Smooth muscle cell (in vitro differentiated cells): ENCODE measurements around the gene MRPL58. TPM values are rescaled to one million over a fixed set of nuclear protein-coding genes. Genes with fewer than 3 reads are reported as not detected.
"Not testable (repeated sequence)": the region's sequence is repeated elsewhere in the genome, so short reads cannot be mapped to it uniquely, and the experiment has no call there.

ENCODE experiments used
- DNase-seq: peaks from one replicate; lab custom pipeline; 2025; ENCODE audit not compliant: unreplicated experiment; lab: John Stamatoyannopoulos, UW
- H2AFZ ChIP-seq: fragments of 200-600 bp; sonication (generic); 2 replicates; pipeline ENCODE4 v1.6.0; 2016; ENCODE audit warnings: antibody characterized with exemption, low read depth, mild to moderate bottlenecking
- H3F3A ChIP-seq: fragments of 200-600 bp; sonication (generic); 2 replicates; pipeline ENCODE4 v1.6.0; 2017; ENCODE audit warnings: antibody characterized with exemption, low read depth
- H3K27ac ChIP-seq: fragments of 200-600 bp; sonication (generic); 2 replicates; pipeline ENCODE4 v1.5.1; 2016; ENCODE audit warnings: low read depth, mild to moderate bottlenecking
- H3K27me3 ChIP-seq: fragments of 200-600 bp; sonication (generic); 2 replicates; pipeline ENCODE4 v1.6.1; 2016; ENCODE audit warnings: low read depth, mild to moderate bottlenecking
- H3K36me3 ChIP-seq: fragments of 200-600 bp; sonication (generic); 2 replicates; pipeline ENCODE4 v1.5.1; 2016; ENCODE audit warnings: low read depth
- H3K4me1 ChIP-seq: fragments of 200-600 bp; sonication (generic); 2 replicates; pipeline ENCODE4 v1.5.1; 2016; ENCODE audit warnings: low read depth
- H3K4me2 ChIP-seq: fragments of 200-600 bp; sonication (generic); 2 replicates; pipeline ENCODE4 v1.6.0; 2016; ENCODE audit warnings: mild to moderate bottlenecking
- H3K4me3 ChIP-seq: fragments of 200-600 bp; sonication (generic); 2 replicates; pipeline ENCODE4 v1.5.1; 2016; ENCODE audit warnings: mild to moderate bottlenecking
- H3K79me2 ChIP-seq: fragments of 200-600 bp; sonication (generic); 2 replicates; pipeline ENCODE4 v1.6.0; 2016; ENCODE audit warnings: low read depth, mild to moderate bottlenecking
- H3K9ac ChIP-seq: fragments of 200-600 bp; sonication (generic); 2 replicates; pipeline ENCODE4 v1.6.0; 2016; ENCODE audit warnings: low read depth
- H3K9me3 ChIP-seq: fragments of 200-600 bp; sonication (generic); replicated peaks from 2 replicates; pipeline ENCODE4 v1.5.1; 2016; ENCODE audit warnings: low read depth
- H4K20me1 ChIP-seq: fragments of 200-600 bp; sonication (generic); 2 replicates; pipeline ENCODE4 v1.6.0; 2016; ENCODE audit warnings: low read depth
- WGBS: methylation state at CpG from one replicate; pipeline ENCODE4 v1.1.7; 2016; ENCODE audit warnings: low lambda C conversion rate; 5-methylcytosine and 5-hydroxymethylcytosine counted together
- polyA plus RNA-seq: library from polyadenylated mRNA; unstranded; fragments of >200 nt; fragmentation: Nextera tagmentation; extraction: Ambion mirVana; gene quantifications from 2 replicates; pipeline ENCODE4 v1.2.1, GENCODE V29; 2016
- total RNA-seq: library from RNA; depleted of rRNA; stranded (reverse); fragments of >200 nt; gene quantifications from 2 replicates; pipeline ENCODE4 v1.2.3, GENCODE V29; 2014
- TF ChIP-seq, protein P1 (sequence below): fragments of 200-600 bp; sonication (generic); IDR thresholded peaks from 2 replicates; pipeline ENCODE4 v1.5.1; 2017; ENCODE audit warnings: borderline replicate concordance, mild to moderate bottlenecking, antibody characterized with exemption; ENCODE audit not compliant: insufficient read depth, poor library complexity, severe bottlenecking

MRPL58 gene
- total and polyA plus RNA-seq, 2 experiments from 2014 or later: 36.2 to 75.6 TPM

DNA sequence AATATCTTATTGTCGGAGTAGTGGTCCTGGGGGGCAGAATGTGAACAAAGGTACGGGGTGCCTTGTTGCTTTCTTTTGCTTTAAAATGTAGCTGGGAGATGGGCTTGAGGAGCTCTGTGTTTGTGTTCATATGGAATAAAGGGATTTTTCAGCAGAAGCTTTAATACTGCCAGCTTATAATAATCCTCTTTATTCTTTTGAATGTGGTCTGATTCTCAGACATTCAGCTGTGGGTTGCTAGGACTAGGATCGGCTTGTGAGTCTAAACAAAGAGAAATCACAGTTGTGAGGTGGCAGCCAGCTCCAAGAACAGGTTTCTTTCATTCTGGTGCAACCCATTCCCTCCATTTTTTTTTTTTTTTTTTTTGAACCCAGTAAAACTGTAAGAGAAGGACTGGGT, 7.2 kb downstream of the MRPL58 start:
- no peak overlapping the region for H3K27ac ChIP-seq
- H3K27me3 ChIP-seq: no peaks in the 10 kb centered on the region
- no peaks in the 10 kb centered on the region for H3F3A ChIP-seq
- peaks cover 2% of the 10 kb centered on the region for H3K79me2 ChIP-seq
- WGBS: 90% methylated on average over 3 of the region's 3 CpGs
- H3K36me3 ChIP-seq: peaks cover 3% of the 10 kb centered on the region
- H2AFZ ChIP-seq: no peak overlapping the region
- H4K20me1 ChIP-seq: no peaks in the 10 kb centered on the region
- no peak overlapping the region for H3K4me3 ChIP-seq
- TF ChIP-seq, protein P1, sequence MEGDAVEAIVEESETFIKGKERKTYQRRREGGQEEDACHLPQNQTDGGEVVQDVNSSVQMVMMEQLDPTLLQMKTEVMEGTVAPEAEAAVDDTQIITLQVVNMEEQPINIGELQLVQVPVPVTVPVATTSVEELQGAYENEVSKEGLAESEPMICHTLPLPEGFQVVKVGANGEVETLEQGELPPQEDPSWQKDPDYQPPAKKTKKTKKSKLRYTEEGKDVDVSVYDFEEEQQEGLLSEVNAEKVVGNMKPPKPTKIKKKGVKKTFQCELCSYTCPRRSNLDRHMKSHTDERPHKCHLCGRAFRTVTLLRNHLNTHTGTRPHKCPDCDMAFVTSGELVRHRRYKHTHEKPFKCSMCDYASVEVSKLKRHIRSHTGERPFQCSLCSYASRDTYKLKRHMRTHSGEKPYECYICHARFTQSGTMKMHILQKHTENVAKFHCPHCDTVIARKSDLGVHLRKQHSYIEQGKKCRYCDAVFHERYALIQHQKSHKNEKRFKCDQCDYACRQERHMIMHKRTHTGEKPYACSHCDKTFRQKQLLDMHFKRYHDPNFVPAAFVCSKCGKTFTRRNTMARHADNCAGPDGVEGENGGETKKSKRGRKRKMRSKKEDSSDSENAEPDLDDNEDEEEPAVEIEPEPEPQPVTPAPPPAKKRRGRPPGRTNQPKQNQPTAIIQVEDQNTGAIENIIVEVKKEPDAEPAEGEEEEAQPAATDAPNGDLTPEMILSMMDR: no peak
- DNase-seq: no peak
- no peak overlapping the region for H3K9ac ChIP-seq
- H3K9me3 ChIP-seq: no peaks in the 10 kb centered on the region
- H3K4me1 ChIP-seq: no peaks in the 10 kb centered on the region
- H3K4me2 ChIP-seq: no peak overlapping the region

DNA sequence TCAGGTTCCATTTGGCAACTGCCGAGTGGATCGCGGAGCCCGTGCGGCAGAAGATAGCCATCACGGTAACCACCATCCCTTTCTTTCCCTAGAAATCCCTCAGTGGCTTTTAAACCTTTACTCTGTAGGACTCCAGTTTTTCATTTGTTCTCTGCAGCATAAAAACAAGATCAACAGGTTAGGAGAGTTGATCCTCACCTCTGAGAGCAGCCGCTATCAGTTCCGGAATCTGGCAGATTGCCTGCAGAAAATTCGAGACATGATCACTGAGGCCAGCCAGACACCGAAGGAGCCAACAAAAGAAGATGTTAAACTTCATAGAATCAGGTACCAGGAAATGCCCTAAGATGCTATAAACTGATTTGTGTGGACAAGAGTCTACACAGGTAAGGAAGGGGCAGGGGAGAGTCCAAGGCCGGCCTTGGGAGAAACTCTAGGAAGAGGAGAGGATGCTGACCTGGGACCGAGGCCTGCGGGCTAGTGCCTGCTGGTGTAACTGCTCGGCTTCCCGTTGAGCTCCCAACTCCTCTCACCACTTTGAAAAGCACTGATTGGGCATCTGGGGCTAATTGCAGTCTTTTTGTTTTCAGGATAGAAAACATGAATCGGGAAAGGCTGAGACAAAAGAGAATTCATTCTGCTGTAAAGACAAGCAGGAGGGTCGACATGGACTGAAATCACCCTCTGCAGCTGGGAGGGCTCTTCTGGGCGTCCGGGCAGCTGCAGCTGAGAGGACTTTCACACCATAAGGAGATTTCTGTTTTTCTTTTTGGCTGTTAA, 8.1 kb downstream of the MRPL58 start:
- H3K27me3 ChIP-seq: no peaks in the 10 kb centered on the region
- no peak overlapping the region for H3K9ac ChIP-seq
- H3K27ac ChIP-seq: no peak overlapping the region
- H4K20me1 ChIP-seq: no peaks in the 10 kb centered on the region
- H3K4me3 ChIP-seq: no peak overlapping the region
- no peaks in the 10 kb centered on the region for H3K4me1 ChIP-seq
- TF ChIP-seq, protein P1: no peak
- H3K9me3 ChIP-seq: no peaks in the 10 kb centered on the region
- no peak overlapping the region for H2AFZ ChIP-seq
- no peak for DNase-seq
- no peak overlapping the region for H3K4me2 ChIP-seq
- no peaks in the 10 kb centered on the region for H3F3A ChIP-seq
- H3K79me2 ChIP-seq: no peaks in the 10 kb centered on the region
- H3K36me3 ChIP-seq: peaks cover 3% of the 10 kb centered on the region
- 81% methylated on average over 19 of the region's 19 CpGs for WGBS

DNA sequence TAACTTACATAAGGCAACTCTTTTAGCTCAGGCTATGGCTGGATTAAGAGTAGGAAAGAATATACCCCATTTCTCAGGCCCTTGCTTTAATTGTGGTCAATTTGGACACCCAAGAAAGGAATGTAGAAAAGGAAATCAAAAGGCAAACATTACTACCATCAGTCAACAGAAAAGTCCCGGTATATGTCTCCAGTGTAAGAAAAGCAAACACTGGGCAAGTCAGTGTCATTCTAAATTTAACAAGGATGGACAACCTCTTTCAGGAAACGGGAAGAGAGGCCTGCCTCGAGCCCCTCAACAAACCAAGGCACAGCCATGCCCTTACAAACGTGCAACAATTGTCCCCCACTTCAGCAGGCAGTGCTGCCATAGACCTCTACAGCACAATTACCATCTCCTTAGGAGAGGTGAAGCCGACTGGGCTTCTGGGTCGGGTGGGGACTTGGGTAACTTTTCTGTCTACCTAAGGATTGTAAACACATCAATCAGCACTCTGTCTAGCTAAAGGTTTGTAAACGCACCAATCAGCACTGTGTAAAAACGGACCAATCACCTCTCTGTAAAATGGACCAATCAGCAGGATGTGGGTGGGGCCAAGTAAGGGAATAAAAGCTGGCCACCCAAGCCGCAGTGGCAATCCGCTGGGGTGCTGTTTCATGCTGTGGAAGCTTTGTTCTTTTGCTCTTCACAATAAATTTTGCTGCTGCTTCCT, 12.4 kb downstream of the MRPL58 start:
- H3K36me3 ChIP-seq: peaks cover 3% of the 10 kb centered on the region
- no peak overlapping the region for H3K4me2 ChIP-seq
- TF ChIP-seq, protein P1: no peak
- H3K27me3 ChIP-seq: no peaks in the 10 kb centered on the region
- H3F3A ChIP-seq: peaks cover 5% of the 10 kb centered on the region
- H2AFZ ChIP-seq: no peak overlapping the region
- H3K9me3 ChIP-seq: no peaks in the 10 kb centered on the region
- DNase-seq: no peak
- no peak overlapping the region for H3K27ac ChIP-seq
- H3K4me1 ChIP-seq: no peaks in the 10 kb centered on the region
- H4K20me1 ChIP-seq: no peaks in the 10 kb centered on the region
- no peak overlapping the region for H3K9ac ChIP-seq
- WGBS: 95% methylated on average over 10 of the region's 10 CpGs
- no peaks in the 10 kb centered on the region for H3K79me2 ChIP-seq
- no peak overlapping the region for H3K4me3 ChIP-seq

DNA sequence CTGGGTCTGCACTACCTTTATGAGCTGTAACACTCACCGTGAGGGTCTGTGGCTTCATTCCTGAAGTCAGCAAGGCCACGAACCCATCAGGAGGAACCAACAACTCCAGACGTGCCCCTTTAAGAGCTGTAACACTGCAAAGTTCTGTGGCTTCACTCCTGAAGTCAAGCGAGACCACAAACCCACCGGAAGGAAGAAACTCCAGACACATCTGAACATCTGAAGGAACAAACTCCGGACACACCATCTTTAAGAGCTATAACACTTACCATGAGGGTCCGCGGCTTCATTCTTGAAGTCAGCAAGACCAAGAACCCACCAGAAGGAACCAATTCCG, 12.9 kb downstream of the MRPL58 start:
- not testable (repeated sequence) for DNase-seq, H3K4me2 ChIP-seq
- 95% methylated on average over 9 of the region's 9 CpGs for WGBS

DNA sequence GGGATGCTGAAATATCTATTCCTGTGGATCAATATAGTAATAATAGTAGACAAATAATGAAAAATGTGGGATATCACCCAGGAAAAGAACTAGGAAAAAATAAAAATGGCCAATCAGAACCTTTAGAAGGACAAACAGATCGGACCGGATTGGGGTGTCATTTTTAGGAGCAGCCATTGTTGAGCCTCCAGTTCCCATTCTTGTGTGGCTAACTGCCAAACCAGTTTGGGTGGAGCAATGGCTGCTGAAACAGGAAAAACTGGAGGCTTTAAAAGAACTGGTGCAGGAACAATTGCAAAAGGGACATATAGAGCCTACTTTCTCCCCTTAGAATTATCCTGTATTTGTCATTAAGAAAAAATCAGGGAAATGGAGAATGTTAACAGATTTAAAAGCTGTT, 14.2 kb downstream of the MRPL58 start:
- DNase-seq, H3F3A ChIP-seq, H3K36me3 ChIP-seq, H2AFZ ChIP-seq, H3K4me2 ChIP-seq, H3K4me1 ChIP-seq, H3K79me2 ChIP-seq, H3K27me3 ChIP-seq, H3K9ac ChIP-seq, H4K20me1 ChIP-seq, H3K4me3 ChIP-seq, H3K9me3 ChIP-seq: not testable (repeated sequence)
- peak overlapping the region; percentile 15 for H3K27ac ChIP-seq
- 85% methylated on average over 2 of the region's 2 CpGs for WGBS

More for the DNA sequence above, 12.9 kb downstream of the MRPL58 start:
- not testable (repeated sequence) for H3K4me3 ChIP-seq, H3K9me3 ChIP-seq, H2AFZ ChIP-seq, H4K20me1 ChIP-seq, H3K79me2 ChIP-seq, H3K36me3 ChIP-seq, H3K27ac ChIP-seq, H3K9ac ChIP-seq, H3K27me3 ChIP-seq, H3F3A ChIP-seq, H3K4me1 ChIP-seq
